GM12892 (cell line): ENCODE data around the gene PC.

ENCODE experiments used
- DNase-seq: peaks from one replicate; pipeline ENCODE4 v3.0.0; 2011; ENCODE audit not compliant: insufficient read length
- FAIRE-seq: peaks from 2 replicates; lab custom pipeline; 2011; peaks lifted over from hg19 to GRCh38; lab: Jason Lieb, UNC
- POLR2A ChIP-seq: IDR thresholded peaks from 2 replicates; pipeline ENCODE4 v1.6.1; 2011; ENCODE audit warnings: low read depth, low read length, control low read depth
- POLR2AphosphoS5 ChIP-seq: IDR thresholded peaks from 2 replicates; pipeline ENCODE4 v1.6.1; 2011; ENCODE audit warnings: low read depth, low read length, control low read depth
- TAF1 ChIP-seq: IDR thresholded peaks from 2 replicates; pipeline ENCODE4 v1.6.1; 2011; ENCODE audit warnings: low read depth, mild to moderate bottlenecking, control low read depth, low read length, borderline replicate concordance

The PC gene

DNA sequence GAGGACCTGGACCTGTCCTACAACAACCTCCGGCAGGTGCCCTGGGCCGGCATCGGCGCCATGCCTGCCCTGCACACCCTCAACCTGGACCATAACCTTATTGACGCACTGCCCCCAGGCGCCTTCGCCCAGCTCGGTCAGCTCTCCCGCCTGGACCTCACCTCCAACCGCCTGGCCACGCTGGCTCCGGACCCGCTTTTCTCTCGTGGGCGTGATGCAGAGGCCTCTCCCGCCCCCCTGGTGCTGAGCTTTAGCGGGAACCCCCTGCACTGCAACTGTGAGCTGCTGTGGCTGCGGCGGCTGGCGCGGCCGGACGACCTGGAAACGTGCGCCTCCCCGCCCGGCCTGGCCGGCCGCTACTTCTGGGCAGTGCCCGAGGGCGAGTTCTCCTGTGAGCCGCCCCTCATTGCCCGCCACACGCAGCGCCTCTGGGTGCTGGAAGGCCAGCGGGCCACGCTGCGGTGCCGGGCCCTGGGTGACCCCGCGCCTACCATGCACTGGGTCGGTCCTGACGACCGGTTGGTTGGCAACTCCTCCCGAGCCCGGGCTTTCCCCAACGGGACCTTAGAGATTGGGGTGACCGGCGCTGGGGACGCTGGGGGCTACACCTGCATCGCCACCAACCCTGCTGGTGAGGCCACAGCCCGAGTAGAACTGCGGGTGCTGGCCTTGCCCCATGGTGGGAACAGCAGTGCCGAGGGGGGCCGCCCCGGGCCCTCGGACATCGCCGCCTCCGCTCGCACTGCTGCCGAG is 99.8 kb downstream of the PC start:
- FAIRE-seq (no peak), DNase-seq (no peak)
- no peak for TF ChIP-seq POLR2AphosphoS5
- TF ChIP-seq TAF1: no peak
- no peak for TF ChIP-seq POLR2A

DNA sequence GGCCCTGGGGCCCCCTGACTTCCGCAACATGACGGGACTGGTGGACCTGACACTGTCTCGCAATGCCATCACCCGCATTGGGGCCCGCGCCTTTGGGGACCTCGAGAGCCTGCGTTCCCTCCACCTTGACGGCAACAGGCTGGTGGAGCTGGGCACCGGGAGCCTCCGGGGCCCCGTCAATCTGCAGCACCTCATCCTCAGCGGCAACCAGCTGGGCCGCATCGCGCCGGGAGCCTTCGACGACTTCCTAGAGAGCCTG is 100.3 kb downstream of the PC start:
- FAIRE-seq: no peak
- no peak for DNase-seq
- no peak for TF ChIP-seq POLR2AphosphoS5
- no peak for TF ChIP-seq TAF1
- no peak for TF ChIP-seq POLR2A

DNA sequence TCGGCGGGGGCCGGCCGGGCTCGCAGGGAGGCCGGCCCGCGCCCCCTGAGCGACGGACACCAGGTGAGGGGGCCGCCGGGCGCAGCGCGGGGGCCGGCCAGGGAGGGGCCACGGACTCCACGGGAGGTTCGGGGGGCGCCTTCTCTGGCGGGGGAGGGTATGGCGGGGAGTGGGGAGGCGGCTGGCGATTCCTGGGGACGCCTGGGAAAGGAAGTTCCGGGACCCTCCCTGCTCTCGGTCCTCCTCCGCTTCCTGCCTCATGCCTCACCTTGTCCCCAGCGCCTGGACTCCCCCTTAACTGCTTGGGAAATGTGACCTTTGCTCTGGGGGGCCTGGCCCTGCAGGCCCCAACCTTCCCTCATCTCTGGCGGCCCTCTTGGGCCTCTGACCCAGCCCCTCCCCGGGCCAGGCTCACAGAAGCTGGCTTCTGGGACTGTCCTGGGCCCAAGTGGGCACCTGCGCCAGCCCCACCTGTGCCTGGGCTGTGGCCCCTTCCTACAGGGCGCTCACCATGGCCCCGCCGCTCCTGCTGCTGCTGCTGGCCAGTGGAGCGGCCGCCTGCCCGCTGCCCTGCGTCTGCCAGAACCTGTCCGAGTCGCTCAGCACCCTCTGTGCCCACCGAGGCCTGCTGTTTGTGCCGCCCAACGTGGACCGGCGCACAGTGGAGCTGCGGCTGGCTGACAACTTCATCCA is 100.8 kb downstream of the PC start:
- no peak for TF ChIP-seq TAF1
- TF ChIP-seq POLR2AphosphoS5: no peak
- TF ChIP-seq POLR2A: no peak
- DNase-seq (peak; percentile 56), FAIRE-seq (peak; percentile 81)

DNA sequence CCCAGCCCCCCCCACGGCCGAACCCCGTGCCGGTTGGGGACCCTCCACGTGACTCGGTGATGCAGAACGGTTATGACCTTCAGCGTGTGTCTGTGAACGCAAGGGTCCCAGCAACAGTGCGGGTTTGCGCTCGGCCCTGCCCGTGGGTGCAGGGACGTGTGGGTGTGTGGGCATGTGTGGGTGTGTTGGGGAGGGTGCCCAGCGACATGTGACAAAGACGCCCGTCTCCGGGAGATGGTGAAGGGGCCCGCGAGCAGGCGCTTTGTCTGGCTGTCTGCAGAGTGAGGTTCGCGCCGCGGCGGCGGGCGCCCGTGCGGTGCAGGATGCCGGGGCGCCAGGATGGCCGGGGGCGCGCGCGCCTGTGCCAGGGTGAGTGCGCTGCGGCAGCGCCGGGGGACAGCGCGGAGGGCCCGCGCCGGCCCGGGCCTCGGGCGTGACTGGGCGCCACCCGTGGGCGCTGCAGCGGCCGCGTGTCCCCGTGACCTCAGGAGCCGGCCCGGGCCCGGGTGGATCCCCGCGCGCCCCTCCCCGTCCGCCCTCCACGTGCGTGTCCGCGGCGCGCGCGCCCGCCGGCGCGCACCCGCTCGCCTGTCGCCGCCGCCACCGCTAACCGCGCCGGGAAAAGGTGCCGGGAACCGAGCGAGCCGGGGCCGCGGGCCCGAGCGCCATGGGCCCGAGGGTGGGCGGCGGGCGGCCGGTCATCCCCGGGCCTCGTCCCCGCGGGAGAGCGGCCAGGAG is 101.5 kb downstream of the PC start, which contains the start of gene LRFN4:
Gene LRFN4, plus strand, starts transcription at position 569 of the 738 bp plus-strand sequence. CDS start 681 bp downstream, outside the sequence.
- DNase-seq: peak; percentile 78
- TF ChIP-seq POLR2A (no peak), TAF1 (no peak), POLR2AphosphoS5 (no peak)
- no peak for FAIRE-seq

DNA sequence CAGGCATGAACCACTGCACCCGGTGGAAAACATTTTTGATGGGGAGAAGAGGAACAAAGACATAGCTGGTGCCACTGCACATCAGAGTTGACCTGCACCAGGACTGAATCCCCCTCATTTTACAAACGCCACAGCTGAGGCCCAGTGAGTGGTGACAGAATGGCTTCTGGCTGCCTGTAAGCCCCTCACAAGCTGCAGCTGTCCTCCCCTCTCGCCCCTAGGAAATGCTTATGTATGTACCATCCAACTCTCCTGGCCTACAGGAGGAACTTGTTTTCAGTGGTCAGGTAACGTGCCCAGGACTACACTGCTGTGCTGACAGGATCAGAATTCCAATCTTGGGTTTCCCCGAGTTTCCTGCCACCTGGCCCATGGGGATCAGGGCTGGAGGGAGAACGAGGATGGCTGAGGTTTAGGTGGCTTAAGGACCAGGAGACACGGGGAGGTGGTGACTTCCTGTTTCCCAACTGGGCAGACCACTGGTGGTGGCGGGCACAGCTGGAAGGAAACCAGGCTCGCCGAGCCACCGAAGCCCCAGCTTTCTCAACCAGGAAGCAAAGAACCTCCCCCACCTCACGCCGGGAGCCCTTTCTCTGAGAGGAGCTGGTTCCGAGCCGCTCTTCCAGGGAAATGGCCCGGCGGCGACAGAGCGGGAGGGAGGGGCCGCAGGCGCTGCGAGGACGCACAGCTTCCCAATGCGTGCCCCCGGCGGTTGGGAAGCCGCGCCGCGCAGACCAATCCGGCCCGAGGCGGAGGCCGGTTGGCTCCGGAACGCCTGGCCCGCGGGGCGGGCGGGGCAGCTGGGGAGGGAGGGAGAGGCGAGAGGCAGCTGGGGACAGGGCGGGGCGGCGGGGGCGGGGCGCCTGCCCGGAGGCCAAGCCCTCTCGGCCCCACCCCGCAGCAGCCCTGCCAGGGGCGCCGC is 102.3 kb downstream of the PC start:
- FAIRE-seq: peak; percentile 99
- DNase-seq: peak; percentile 100
- TF ChIP-seq TAF1: no peak; the same call in 1 of the 2 replicates
- TF ChIP-seq POLR2AphosphoS5: peak; percentile 42; the same call in 1 of the 2 replicates
- peak; percentile 79 for TF ChIP-seq POLR2A

DNA sequence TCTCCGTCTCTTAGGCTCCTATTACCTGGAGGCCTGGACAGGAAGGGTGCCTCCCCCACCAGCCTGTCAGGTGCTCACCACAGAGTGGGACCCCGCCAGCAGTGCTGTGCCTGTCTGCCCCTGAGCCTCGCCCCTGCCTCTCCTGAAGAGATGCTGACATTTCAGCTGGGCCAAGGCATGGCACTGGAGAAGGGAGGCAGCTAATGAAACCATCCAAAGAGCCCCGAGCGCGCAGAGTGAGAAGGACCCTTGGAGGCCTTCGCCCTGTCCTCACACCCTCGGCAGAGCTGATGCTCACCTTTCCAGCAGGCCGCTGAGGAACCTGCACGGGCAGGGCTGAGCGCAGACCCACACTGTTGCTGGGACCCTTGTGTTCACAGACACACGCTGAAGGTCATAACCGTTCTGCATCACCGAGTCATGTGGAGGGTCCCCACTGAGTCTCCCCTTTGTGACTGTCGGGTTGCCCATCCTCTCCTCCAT is 103.4 kb downstream of the PC start:
- no peak for DNase-seq
- TF ChIP-seq TAF1 (no peak), POLR2A (no peak), POLR2AphosphoS5 (no peak)
- no peak for FAIRE-seq

DNA sequence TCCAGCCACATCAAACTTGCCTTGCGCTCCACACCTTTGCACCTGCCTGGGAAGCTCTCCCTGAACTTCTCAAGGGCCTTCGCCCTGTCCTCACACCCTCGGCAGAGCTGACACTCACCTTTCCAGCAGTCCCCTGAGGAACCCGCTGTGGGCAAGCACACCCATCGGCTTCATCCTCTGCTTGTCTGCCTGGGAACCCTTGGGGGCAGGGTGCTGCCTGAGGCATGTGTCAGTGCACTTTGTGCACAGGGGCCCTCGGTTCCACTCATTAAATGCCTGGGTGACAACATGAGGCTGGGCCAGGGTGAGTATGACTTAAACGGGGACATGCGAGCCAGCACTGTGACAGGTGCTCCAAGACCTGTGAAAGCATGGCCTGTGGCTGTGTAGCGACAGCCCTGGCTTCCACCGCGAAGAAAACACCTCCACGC is 103.9 kb downstream of the PC start:
- no peak for TF ChIP-seq POLR2AphosphoS5
- TF ChIP-seq POLR2A: no peak
- TF ChIP-seq TAF1: no peak
- peak; percentile 9 for DNase-seq
- no peak for FAIRE-seq

DNA sequence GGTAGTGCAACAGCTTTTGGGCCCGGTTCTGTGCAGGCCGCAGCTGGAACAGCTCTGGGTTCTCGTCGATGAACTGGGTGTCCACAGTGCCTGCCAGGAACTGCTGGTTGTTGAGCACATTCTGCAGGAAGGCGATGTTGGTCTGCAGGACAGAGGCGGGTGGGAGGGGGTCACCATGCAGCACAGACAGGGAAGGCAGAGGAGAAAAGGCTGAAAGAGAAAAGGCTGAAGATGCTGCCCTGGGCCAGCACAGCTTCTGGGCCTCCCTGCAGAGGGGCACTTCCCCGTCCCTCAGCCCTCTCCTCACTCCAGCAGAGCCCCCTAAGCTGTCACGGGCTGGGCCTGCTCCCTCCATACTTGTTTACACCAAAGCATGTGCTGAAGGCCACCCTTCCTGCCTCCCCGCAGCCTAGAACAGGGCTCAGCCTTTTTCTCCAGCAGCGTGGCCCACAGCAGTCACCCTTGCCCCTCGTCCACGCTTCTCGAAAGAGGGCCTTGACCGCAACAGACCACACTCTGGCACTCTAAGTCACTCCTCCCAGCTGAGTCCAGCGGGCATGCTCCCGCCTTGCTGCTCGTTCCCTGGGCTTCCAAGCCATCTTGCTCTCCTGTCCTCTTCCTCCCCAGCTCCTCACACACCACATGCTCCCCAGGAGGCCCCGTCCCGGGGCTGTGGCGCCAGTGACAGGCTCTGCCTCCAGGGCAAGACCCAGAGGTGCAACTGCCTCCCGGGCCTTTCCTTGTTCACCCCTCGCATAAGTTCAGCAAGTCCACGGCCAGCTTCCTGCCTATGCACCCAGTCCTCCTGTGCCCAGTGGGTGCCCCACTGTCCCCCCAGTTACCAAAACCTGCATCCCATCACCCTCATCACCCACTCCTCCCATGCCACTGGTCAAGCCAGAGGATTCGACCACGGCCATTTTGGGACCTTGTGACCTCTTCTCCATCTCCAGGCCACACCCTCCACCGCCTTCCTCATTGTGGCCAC is 104.6 kb downstream of the PC start:
- no peak for TF ChIP-seq TAF1
- TF ChIP-seq POLR2A: no peak
- TF ChIP-seq POLR2AphosphoS5: no peak
- DNase-seq: peak; percentile 13
- FAIRE-seq: no peak

DNA sequence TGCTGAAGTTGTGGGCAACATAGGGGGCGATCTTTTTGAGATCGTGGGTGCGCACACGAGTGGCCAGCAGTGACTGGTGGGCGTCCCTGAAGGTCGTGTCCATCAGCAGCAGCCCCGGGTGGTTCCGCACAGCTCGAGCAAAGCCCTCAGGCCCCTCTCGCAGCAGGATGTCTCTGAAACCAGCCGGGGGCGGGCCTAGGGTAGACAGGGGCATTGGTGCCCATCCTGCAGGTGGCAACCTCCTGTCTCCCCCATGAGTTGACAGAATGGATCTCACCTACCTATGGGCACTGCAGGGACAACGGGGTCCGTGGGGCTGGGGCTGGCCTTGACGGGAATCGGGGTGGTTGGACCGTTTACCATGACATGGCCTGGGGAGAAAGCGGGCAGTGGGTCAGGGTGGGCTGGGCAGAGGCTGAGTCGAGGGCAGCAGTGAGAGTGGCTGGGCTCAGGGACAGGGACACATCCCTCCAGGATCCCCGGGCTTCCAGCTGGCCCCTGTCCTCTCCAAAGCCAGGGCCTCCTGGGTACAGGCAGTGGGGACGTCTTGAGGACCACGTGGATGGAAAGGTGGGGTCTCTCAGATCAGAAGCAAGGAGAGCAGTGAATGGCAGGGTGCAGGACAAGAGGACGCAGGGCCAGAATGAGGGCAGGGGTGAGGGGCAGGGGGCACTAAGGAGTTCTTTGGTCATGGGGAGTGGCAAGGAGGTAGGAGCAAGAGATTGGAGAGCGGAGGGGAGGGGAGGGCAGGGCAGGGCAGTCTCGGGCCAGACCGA is 105.5 kb downstream of the PC start:
- DNase-seq (peak; percentile 14), FAIRE-seq (no peak)
- TF ChIP-seq POLR2AphosphoS5 (no peak), TAF1 (no peak), POLR2A (no peak)
